K562 (cell line): ENCODE results near the gene CFAP97D2.

Source experiments
- CREB1 ChIP-seq, 2 experiments: sonication (generic) in 1 of 2; formaldehyde crosslinking in 1 of 2; IDR thresholded peaks; 2 replicates each; pipeline versions ENCODE4 v1.6.1 to v1.8.0; 2012 to 2022; ENCODE audit warnings: inconsistent platforms in 1 of 2, mild to moderate bottlenecking in 1 of 2, missing genetic modification reagents in 1 of 2, moderate library complexity in 1 of 2
- CTCF ChIP-seq, 3 experiments: IDR thresholded peaks in 2 of 3; conservative IDR thresholded peaks in 1 of 3; 2 replicates each; pipeline ENCODE4 v1.5.1; 2011 to 2012; ENCODE audit warnings: low read length in 3 of 3, mild to moderate bottlenecking in 3 of 3, control low read depth in 2 of 3, improper control_type of control experiment in 1 of 3, inconsistent platforms in 1 of 3, low read depth in 1 of 3, mixed read lengths in 1 of 3, moderate library complexity in 1 of 3; ENCODE audit not compliant: insufficient read depth in 2 of 3
- EP300 ChIP-seq: IDR thresholded peaks from 2 replicates; pipeline ENCODE4 v1.6.1; 2012; ENCODE audit warnings: low read length, improper control_type of control experiment
- NFRKB ChIP-seq: fragments of 450-650 bp; IDR thresholded peaks from 2 replicates; pipeline ENCODE4 v1.6.1; 2016; ENCODE audit warnings: low read depth
- POLR3A ChIP-seq: IDR thresholded peaks from 2 replicates; pipeline ENCODE4 v1.6.1; 2011; ENCODE audit warnings: borderline replicate concordance, mild to moderate bottlenecking, moderate library complexity; ENCODE audit not compliant: insufficient read length, insufficient read depth; ENCODE audit errors: extremely low read depth
- RFX1 ChIP-seq: fragments of 450-650 bp; IDR thresholded peaks from 2 replicates; pipeline ENCODE4 v1.6.1; 2016; ENCODE audit warnings: mild to moderate bottlenecking, moderate library complexity
- TCF7 ChIP-seq: sonication (generic); IDR thresholded peaks from 2 replicates; pipeline ENCODE4 v1.6.1; 2016; ENCODE audit warnings: antibody characterized with exemption, borderline replicate concordance
- YY1 ChIP-seq, 3 experiments: IDR thresholded peaks; 2 replicates each; pipeline ENCODE4 v1.6.1; 2011; ENCODE audit warnings: low read length in 2 of 3, mild to moderate bottlenecking in 2 of 3, moderate library complexity in 2 of 3, borderline replicate concordance in 1 of 3, control low read depth in 1 of 3, low read depth in 1 of 3; ENCODE audit not compliant: insufficient read depth in 3 of 3, insufficient replicate concordance in 2 of 3, control insufficient read depth in 1 of 3, insufficient read length in 1 of 3; ENCODE audit errors: extremely low read depth in 1 of 3
- ZNF175 ChIP-seq: fragments of 200-800 bp; sonication (Bioruptor generic); IDR thresholded peaks from 2 replicates; pipeline ENCODE4 v1.6.1; 2016; ENCODE audit warnings: low read depth, mild to moderate bottlenecking, missing genetic modification characterization, missing compliant biosample characterization
- ZNF766 ChIP-seq: fragments of 200-800 bp; sonication (Bioruptor generic); conservative IDR thresholded peaks from 2 replicates; pipeline ENCODE4 v1.6.1; 2016; ENCODE audit warnings: missing genetic modification characterization, missing compliant biosample characterization
- TF ChIP-seq, protein P1 (sequence below): fragments of 250-450 bp; sonication (Bioruptor Pico); IDR thresholded peaks from 2 replicates; pipeline ENCODE4 v1.8.0; 2021; ENCODE audit warnings: moderate library complexity, mild to moderate bottlenecking, inconsistent platforms

DNA sequence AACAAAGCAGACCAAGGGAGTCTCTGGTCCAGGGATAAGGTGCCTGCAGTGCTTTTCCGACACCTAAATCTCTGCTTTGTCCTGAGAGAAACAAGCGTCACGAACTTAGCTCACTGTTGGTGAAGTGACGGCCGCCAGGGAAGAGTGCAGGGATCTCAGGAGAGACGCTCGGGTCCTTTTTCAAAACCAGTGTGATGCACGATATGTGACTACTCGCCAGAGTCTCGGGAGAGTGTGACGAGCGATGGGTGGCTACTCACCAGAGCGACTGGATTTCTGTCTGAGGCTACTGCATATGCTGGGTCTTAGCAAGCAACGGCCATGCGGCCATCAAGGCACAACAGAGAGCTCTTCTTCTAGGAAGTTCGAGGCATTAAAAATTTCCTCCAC, 16.5 kb upstream of the CFAP97D2 start:
- TF ChIP-seq RFX1 (no peak), YY1 (IDR thresholded peaks at IDR 0.05; ENCODE audit: borderline replicate concordance in 1 of 3, control insufficient read depth in 1 of 3, extremely low read depth in 1 of 3, insufficient read depth in 3 of 3, insufficient read length in 1 of 3, insufficient replicate concordance in 2 of 3, low read depth in 1 of 3, low read length in 2 of 3) (no peak), EP300 (no peak), TCF7 (no peak), CTCF (IDR thresholded peaks at IDR 0.05 in 2 of 3, conservative IDR thresholded peaks at IDR 0.05 in 1 of 3; ENCODE audit: insufficient read depth in 2 of 3, low read depth in 1 of 3, low read length in 3 of 3) (no peak), POLR3A (no peak), CREB1 (IDR thresholded peaks at IDR 0.05) (no peak), CREB1 (CRISPR knock-in tag; IDR thresholded peaks at IDR 0.05) (no peak), NFRKB (no peak), ZNF175 (no peak), ZNF766 (CRISPR knock-in tag) (no peak)
- TF ChIP-seq, protein P1, sequence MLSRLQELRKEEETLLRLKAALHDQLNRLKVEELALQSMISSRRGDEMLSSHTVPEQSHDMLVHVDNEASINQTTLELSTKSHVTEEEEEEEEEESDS (CRISPR knock-in tag): no peak
